Liver (tissue), 9 donors: ENCODE measurements around the gene DAPK1. TPM values are rescaled to one million over a fixed set of nuclear protein-coding genes. Genes with fewer than 3 reads are reported as not detected.

ENCODE experiments used
- DNase-seq: peaks from one replicate; pipeline ENCODE4 v3.0.0-alpha.2; 2017; ENCODE audit warnings: low spot score
- H3K27ac ChIP-seq, 2 donors: one replicate each; pipeline ENCODE4 v1.7.0; 2013; ENCODE audit warnings: inconsistent platforms in 2 of 2, low read length in 2 of 2, control low read depth in 1 of 2, low read depth in 1 of 2, mild to moderate bottlenecking in 1 of 2
- H3K27me3 ChIP-seq, 4 donors: one replicate each; pipeline versions ENCODE4 v1.6.1 to v1.7.0; 2013; ENCODE audit warnings: low read length in 3 of 4, inconsistent platforms in 1 of 4, mild to moderate bottlenecking in 1 of 4, moderate library complexity in 1 of 4; ENCODE audit not compliant: control insufficient read depth in 4 of 4, insufficient read depth in 4 of 4
- H3K36me3 ChIP-seq, 4 donors: one replicate each; pipeline versions ENCODE4 v1.6.1 to v1.7.0; 2013; ENCODE audit warnings: low read length in 3 of 4, mild to moderate bottlenecking in 3 of 4, low read depth in 1 of 4, moderate library complexity in 1 of 4; ENCODE audit not compliant: control insufficient read depth in 4 of 4, insufficient read depth in 3 of 4
- H3K4me1 ChIP-seq, 4 donors: one replicate each; pipeline versions ENCODE4 v1.6.1 to v1.7.0; 2013; ENCODE audit warnings: low read length in 3 of 4, mild to moderate bottlenecking in 3 of 4, moderate library complexity in 1 of 4; ENCODE audit not compliant: control insufficient read depth in 4 of 4, insufficient read depth in 4 of 4
- H3K4me3 ChIP-seq, 3 donors: one replicate each; pipeline versions ENCODE4 v1.6.1 to v1.7.0; 2013; ENCODE audit warnings: low read length in 3 of 3, control low read depth in 1 of 3, low read depth in 1 of 3, mild to moderate bottlenecking in 1 of 3
- H3K9ac ChIP-seq, 2 donors: one replicate each; pipeline ENCODE4 v1.7.0; 2013; ENCODE audit warnings: low read length in 2 of 2, mild to moderate bottlenecking in 2 of 2, moderate library complexity in 2 of 2, control low read depth in 1 of 2, low read depth in 1 of 2
- H3K9me3 ChIP-seq, 4 donors: one replicate each; pipeline versions ENCODE4 v1.6.1 to v1.7.0; 2013; ENCODE audit warnings: low read length in 3 of 4; ENCODE audit not compliant: control insufficient read depth in 4 of 4
- EGR1 ChIP-seq, 2 donors: IDR thresholded peaks; 2 replicates each; pipeline ENCODE4 v1.6.1; 2016 to 2018; ENCODE audit warnings: antibody characterized with exemption in 2 of 2, low read depth in 2 of 2
- FOXA1 ChIP-seq: IDR thresholded peaks from 2 replicates; pipeline ENCODE4 v1.6.1; 2016; ENCODE audit warnings: antibody characterized with exemption
- FOXA2 ChIP-seq: IDR thresholded peaks from 2 replicates; pipeline ENCODE4 v1.6.1; 2016; ENCODE audit warnings: antibody characterized with exemption
- GABPA ChIP-seq, 2 donors: IDR thresholded peaks in 1 of 2; conservative IDR thresholded peaks in 1 of 2; 2 replicates each; pipeline ENCODE4 v1.6.1; 2016; ENCODE audit warnings: antibody characterized with exemption in 2 of 2, mild to moderate bottlenecking in 1 of 2, moderate library complexity in 1 of 2
- HNF4G ChIP-seq: IDR thresholded peaks from 2 replicates; pipeline ENCODE4 v1.6.1; 2016; ENCODE audit warnings: antibody characterized with exemption
- JUND ChIP-seq, 2 donors: IDR thresholded peaks; 2 replicates each; pipeline ENCODE4 v1.6.1; 2016; ENCODE audit warnings: antibody characterized with exemption in 2 of 2
- NR2F2 ChIP-seq: IDR thresholded peaks from 2 replicates; pipeline ENCODE4 v1.6.1; 2016; ENCODE audit warnings: antibody characterized with exemption
- RAD21 ChIP-seq, 2 donors: IDR thresholded peaks; 2 replicates each; pipeline ENCODE4 v1.6.1; 2016; ENCODE audit warnings: antibody characterized with exemption in 2 of 2, mild to moderate bottlenecking in 2 of 2
- RXRA ChIP-seq, 2 donors: IDR thresholded peaks; 2 replicates each; pipeline ENCODE4 v1.6.1; 2017 to 2018; ENCODE audit warnings: antibody characterized with exemption in 2 of 2, mild to moderate bottlenecking in 1 of 2
- SP1 ChIP-seq: IDR thresholded peaks from 2 replicates; pipeline ENCODE4 v1.6.1; 2018; ENCODE audit warnings: antibody characterized with exemption, mild to moderate bottlenecking
- TAF1 ChIP-seq: conservative IDR thresholded peaks from 2 replicates; pipeline ENCODE4 v1.6.1; 2016; ENCODE audit warnings: antibody characterized with exemption, mild to moderate bottlenecking
- YY1 ChIP-seq: IDR thresholded peaks from 2 replicates; pipeline ENCODE4 v1.6.1; 2016; ENCODE audit warnings: antibody characterized with exemption, mild to moderate bottlenecking
- WGBS: extraction: QIAGEN DNeasy Blood & Tissue Kit; methylation state at CpG from one replicate; pipeline ENCODE4 v1.1.7; 2013; 5-methylcytosine and 5-hydroxymethylcytosine counted together
- polyA plus RNA-seq, 2 donors: library from polyadenylated mRNA; stranded (reverse) in 1 of 2; unstranded in 1 of 2; fragments of 200-250 nt in 1 of 2; fragments of >200 nt in 1 of 2; fragmentation: Nextera tagmentation in 1 of 2; extraction: Ambion mirVana in 1 of 2; gene quantifications; one replicate each; pipeline versions ENCODE4 v1.2.1 to v1.2.3, GENCODE V29; 2013 to 2015
- total RNA-seq, 2 donors: library from RNA; depleted of rRNA; stranded (reverse); fragments of >200 nt; gene quantifications; one replicate each; pipeline ENCODE4 v1.2.3, GENCODE V29; 2014
- TF ChIP-seq, protein P1 (sequence below): IDR thresholded peaks from 2 replicates; pipeline ENCODE4 v1.6.1; 2016; ENCODE audit warnings: antibody characterized with exemption
- TF ChIP-seq, protein P2 (sequence below): fragments of 150-350 bp; IDR thresholded peaks from 2 replicates; pipeline ENCODE4 v1.5.1; 2017; ENCODE audit warnings: improper control_type of control experiment, low read depth, low read length; ENCODE audit not compliant: missing input control
- TF ChIP-seq, protein P3 (sequence below): IDR thresholded peaks from 2 replicates; pipeline ENCODE4 v1.6.1; 2016; ENCODE audit warnings: antibody characterized with exemption, mild to moderate bottlenecking
- TF ChIP-seq, protein P4 (sequence below): IDR thresholded peaks from 2 replicates; pipeline ENCODE4 v1.6.1; 2016; ENCODE audit warnings: antibody characterized with exemption
- TF ChIP-seq, protein P5 (sequence below): IDR thresholded peaks from 2 replicates; pipeline ENCODE4 v1.6.1; 2016; ENCODE audit warnings: antibody characterized with exemption
- donor health status: healthy.
- donor health status: healthy.
- donor health status: healthy.
- donor health status: healthy.
- donor health status: healthy.

Gene DAPK1
- total and polyA plus RNA-seq, 4 donors, result 14.0 to 40.8 (median 21.8) TPM

DNA sequence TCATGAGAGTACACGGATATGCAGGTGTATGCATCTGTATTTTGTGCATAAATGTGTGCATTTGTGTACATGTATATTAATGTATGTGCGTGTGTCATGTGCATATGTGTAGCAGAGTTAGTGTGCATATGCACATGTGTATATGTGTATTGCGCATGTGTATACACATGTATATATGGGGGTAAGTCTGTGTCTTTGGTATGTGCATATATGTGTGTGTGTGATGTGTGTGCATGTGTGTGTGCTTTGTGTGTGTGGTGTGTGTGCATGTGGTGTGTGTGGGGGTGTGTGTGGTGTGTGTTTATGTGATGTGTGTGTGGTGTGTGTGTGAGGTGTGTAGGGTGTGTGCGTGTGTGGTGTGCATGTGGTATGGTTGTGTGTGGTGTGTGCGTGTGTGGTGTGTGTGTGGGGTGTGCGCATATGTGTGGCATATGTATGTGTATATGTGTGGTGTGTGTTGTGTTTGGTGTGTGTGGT, 215.2 kb downstream of the DAPK1 start:
- WGBS, result 95% methylated on average over 6 of the region's 6 CpGs

More for the DNA sequence above, 215.2 kb downstream of the DAPK1 start:
- Histone ChIP-seq H3K9ac (no peak overlapping the region), H3K36me3 (peaks cover 0 to 14% (median 10%) of the 10 kb centered on the region in 4 donors), H3K4me1 (peaks cover 0 to 7% (median 3%) of the 10 kb centered on the region in 4 donors), H3K4me3 (no peak overlapping the region), H3K27me3 (no peaks in the 10 kb centered on the region), H3K9me3 (no peaks in the 10 kb centered on the region), H3K27ac (peak overlapping the region; percentile 8 to 14)
- DNase-seq, result no peak
- no peak for TF ChIP-seq SP1
- no peak for TF ChIP-seq RXRA (IDR thresholded peaks at IDR 0.05)
- no peak for TF ChIP-seq HNF4G
- no peak for TF ChIP-seq TAF1
- TF ChIP-seq, protein P1, sequence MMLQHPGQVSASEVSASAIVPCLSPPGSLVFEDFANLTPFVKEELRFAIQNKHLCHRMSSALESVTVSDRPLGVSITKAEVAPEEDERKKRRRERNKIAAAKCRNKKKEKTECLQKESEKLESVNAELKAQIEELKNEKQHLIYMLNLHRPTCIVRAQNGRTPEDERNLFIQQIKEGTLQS, result no peak
- TF ChIP-seq RAD21 (IDR thresholded peaks at IDR 0.05), result no peak
- no peak for TF ChIP-seq FOXA1
- TF ChIP-seq, protein P2, sequence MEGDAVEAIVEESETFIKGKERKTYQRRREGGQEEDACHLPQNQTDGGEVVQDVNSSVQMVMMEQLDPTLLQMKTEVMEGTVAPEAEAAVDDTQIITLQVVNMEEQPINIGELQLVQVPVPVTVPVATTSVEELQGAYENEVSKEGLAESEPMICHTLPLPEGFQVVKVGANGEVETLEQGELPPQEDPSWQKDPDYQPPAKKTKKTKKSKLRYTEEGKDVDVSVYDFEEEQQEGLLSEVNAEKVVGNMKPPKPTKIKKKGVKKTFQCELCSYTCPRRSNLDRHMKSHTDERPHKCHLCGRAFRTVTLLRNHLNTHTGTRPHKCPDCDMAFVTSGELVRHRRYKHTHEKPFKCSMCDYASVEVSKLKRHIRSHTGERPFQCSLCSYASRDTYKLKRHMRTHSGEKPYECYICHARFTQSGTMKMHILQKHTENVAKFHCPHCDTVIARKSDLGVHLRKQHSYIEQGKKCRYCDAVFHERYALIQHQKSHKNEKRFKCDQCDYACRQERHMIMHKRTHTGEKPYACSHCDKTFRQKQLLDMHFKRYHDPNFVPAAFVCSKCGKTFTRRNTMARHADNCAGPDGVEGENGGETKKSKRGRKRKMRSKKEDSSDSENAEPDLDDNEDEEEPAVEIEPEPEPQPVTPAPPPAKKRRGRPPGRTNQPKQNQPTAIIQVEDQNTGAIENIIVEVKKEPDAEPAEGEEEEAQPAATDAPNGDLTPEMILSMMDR, result no peak
- TF ChIP-seq FOXA2, result no peak
- TF ChIP-seq YY1, result no peak
- TF ChIP-seq, protein P3, sequence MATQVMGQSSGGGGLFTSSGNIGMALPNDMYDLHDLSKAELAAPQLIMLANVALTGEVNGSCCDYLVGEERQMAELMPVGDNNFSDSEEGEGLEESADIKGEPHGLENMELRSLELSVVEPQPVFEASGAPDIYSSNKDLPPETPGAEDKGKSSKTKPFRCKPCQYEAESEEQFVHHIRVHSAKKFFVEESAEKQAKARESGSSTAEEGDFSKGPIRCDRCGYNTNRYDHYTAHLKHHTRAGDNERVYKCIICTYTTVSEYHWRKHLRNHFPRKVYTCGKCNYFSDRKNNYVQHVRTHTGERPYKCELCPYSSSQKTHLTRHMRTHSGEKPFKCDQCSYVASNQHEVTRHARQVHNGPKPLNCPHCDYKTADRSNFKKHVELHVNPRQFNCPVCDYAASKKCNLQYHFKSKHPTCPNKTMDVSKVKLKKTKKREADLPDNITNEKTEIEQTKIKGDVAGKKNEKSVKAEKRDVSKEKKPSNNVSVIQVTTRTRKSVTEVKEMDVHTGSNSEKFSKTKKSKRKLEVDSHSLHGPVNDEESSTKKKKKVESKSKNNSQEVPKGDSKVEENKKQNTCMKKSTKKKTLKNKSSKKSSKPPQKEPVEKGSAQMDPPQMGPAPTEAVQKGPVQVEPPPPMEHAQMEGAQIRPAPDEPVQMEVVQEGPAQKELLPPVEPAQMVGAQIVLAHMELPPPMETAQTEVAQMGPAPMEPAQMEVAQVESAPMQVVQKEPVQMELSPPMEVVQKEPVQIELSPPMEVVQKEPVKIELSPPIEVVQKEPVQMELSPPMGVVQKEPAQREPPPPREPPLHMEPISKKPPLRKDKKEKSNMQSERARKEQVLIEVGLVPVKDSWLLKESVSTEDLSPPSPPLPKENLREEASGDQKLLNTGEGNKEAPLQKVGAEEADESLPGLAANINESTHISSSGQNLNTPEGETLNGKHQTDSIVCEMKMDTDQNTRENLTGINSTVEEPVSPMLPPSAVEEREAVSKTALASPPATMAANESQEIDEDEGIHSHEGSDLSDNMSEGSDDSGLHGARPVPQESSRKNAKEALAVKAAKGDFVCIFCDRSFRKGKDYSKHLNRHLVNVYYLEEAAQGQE, result no peak
- TF ChIP-seq GABPA (IDR thresholded peaks at IDR 0.05 in 1 of 2, conservative IDR thresholded peaks at IDR 0.05 in 1 of 2), result no peak
- no peak for TF ChIP-seq EGR1 (IDR thresholded peaks at IDR 0.05; ENCODE audit: low read depth in 2 of 2)
- TF ChIP-seq NR2F2, result no peak
- TF ChIP-seq, protein P4, sequence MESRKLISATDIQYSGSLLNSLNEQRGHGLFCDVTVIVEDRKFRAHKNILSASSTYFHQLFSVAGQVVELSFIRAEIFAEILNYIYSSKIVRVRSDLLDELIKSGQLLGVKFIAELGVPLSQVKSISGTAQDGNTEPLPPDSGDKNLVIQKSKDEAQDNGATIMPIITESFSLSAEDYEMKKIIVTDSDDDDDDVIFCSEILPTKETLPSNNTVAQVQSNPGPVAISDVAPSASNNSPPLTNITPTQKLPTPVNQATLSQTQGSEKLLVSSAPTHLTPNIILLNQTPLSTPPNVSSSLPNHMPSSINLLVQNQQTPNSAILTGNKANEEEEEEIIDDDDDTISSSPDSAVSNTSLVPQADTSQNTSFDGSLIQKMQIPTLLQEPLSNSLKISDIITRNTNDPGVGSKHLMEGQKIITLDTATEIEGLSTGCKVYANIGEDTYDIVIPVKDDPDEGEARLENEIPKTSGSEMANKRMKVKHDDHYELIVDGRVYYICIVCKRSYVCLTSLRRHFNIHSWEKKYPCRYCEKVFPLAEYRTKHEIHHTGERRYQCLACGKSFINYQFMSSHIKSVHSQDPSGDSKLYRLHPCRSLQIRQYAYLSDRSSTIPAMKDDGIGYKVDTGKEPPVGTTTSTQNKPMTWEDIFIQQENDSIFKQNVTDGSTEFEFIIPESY, result no peak
- TF ChIP-seq, protein P5, sequence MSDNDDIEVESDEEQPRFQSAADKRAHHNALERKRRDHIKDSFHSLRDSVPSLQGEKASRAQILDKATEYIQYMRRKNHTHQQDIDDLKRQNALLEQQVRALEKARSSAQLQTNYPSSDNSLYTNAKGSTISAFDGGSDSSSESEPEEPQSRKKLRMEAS, result no peak
- no peak for TF ChIP-seq JUND (IDR thresholded peaks at IDR 0.05)
